Gastrocnemius medialis (tissue), 4 donors: Measurements from ENCODE around the gene ZNF836. TPM values are rescaled to one million over a fixed set of nuclear protein-coding genes. Genes with fewer than 3 reads are reported as not detected.

Source experiments
- ATAC-seq, 2 donors: fragments of 150-250 bp; one replicate each; pipeline ENCODE4 v1.9.1; 2016
- DNase-seq, 2 donors: peaks; one replicate each; pipeline ENCODE4 v3.0.0-alpha.2; 2019
- H3K27ac ChIP-seq, 4 donors: fragments of 200-600 bp; sonication (generic); 1 replicate in 1 of 4; 2 replicates in 3 of 4; pipeline ENCODE4 v1.5.1; 2016 to 2018; ENCODE audit warnings: mild to moderate bottlenecking in 2 of 4, moderate library complexity in 1 of 4
- H3K27me3 ChIP-seq, 3 donors: fragments of 200-600 bp; sonication (generic) in 2 of 3; 1 replicate in 1 of 3; 2 replicates in 2 of 3; pipeline versions ENCODE4 v1.5.1 to v1.6.0; 2016 to 2019; ENCODE audit warnings: mild to moderate bottlenecking in 1 of 3, moderate library complexity in 1 of 3
- H3K36me3 ChIP-seq, 2 donors: fragments of 200-600 bp; sonication (generic) in 1 of 2; one replicate each; pipeline ENCODE4 v1.5.1; 2017 to 2018
- H3K4me1 ChIP-seq, 2 donors: fragments of 200-600 bp; sonication (generic) in 1 of 2; one replicate each; pipeline ENCODE4 v1.5.1; 2016 to 2017; ENCODE audit warnings: mild to moderate bottlenecking in 2 of 2
- H3K4me3 ChIP-seq, 4 donors: fragments of 200-600 bp; sonication (generic) in 3 of 4; 1 replicate in 1 of 4; 2 replicates in 3 of 4; pipeline ENCODE4 v1.5.1; 2016 to 2019; ENCODE audit warnings: mild to moderate bottlenecking in 2 of 4
- H3K9me3 ChIP-seq, 3 donors: fragments of 200-600 bp; sonication (generic) in 2 of 3; 1 replicate in 1 of 3; 2 replicates in 2 of 3; pipeline ENCODE4 v1.5.1; 2016 to 2019
- POLR2A ChIP-seq, 2 donors: fragments of 450-650 bp; IDR thresholded peaks; one replicate each; pipeline ENCODE4 v1.6.1; 2017; ENCODE audit warnings: antibody characterized with exemption in 2 of 2, mild to moderate bottlenecking in 2 of 2, moderate library complexity in 2 of 2
- in situ Hi-C, 4 donors: fragments of 200-750 bp; cut with MboI; loops; one replicate each; pipeline versions ENCODE4 v1.15.0 to v1.8.0; 2017; ENCODE audit warnings: low sequenced_read_pairs in 4 of 4
- intact Hi-C: fragments of 100-400 bp; cut with DNase I; formaldehyde crosslinking; loops from one replicate; pipeline ENCODE4 v1.15.1; 2023; ENCODE audit warnings: low total_unique reads
- total RNA-seq, 4 donors: library from RNA; depleted of rRNA; stranded (reverse); fragments of >200 nt; gene quantifications; one replicate each; pipeline versions ENCODE4 v1.1.0 to v1.2.3, GENCODE V29; 2016
- TF ChIP-seq, protein P1 (sequence below), 5 experiments: fragments of 450-650 bp in 3 of 5; fragments of 200-600 bp in 2 of 5; sonication (generic) in 2 of 5; IDR thresholded peaks in 4 of 5; conservative IDR thresholded peaks in 1 of 5; 1 replicate in 4 of 5; 2 replicates in 1 of 5; pipeline ENCODE4 v1.5.1; 2016 to 2019; ENCODE audit warnings: antibody characterized with exemption in 5 of 5, mild to moderate bottlenecking in 3 of 5, moderate library complexity in 3 of 5

ZNF836 gene
- total RNA-seq, 4 donors from 2014 or later: 1.2 to 4.9 (median 2.3) TPM

DNA sequence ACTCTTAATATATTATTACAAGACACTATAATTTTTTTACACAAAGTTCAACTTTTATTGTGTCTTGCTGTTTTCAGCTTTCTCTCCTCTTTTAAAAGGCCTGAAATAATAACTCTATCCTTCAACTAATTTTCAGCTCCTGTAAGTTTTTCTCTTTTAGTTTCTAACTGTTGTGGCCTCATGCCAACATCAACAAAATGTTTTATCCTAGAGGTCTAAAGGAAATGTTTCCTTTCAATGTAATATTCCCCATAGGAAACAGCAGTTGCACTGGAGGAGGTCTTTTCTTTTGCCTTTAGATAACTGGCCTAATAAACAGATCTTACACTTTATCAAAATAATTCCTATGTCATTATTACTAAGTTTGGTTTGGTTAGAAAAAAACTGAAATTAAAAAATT, 23.2 kb downstream of the ZNF836 start:
- Histone ChIP-seq H3K4me1 (no peaks in the 10 kb centered on the region), H3K27me3 (no peaks in the 10 kb centered on the region), H3K27ac (no peak overlapping the region), H3K9me3 (peaks cover 0 to 4% (median 0%) of the 10 kb centered on the region in 3 donors), H3K36me3 (peaks cover 0 to 4% of the 10 kb centered on the region in 2 donors), H3K4me3 (no peak overlapping the region)
- DNase-seq (no peak), ATAC-seq (no peak)
- no peak for TF ChIP-seq POLR2A (IDR thresholded peaks at IDR 0.05)
- TF ChIP-seq, protein P1, sequence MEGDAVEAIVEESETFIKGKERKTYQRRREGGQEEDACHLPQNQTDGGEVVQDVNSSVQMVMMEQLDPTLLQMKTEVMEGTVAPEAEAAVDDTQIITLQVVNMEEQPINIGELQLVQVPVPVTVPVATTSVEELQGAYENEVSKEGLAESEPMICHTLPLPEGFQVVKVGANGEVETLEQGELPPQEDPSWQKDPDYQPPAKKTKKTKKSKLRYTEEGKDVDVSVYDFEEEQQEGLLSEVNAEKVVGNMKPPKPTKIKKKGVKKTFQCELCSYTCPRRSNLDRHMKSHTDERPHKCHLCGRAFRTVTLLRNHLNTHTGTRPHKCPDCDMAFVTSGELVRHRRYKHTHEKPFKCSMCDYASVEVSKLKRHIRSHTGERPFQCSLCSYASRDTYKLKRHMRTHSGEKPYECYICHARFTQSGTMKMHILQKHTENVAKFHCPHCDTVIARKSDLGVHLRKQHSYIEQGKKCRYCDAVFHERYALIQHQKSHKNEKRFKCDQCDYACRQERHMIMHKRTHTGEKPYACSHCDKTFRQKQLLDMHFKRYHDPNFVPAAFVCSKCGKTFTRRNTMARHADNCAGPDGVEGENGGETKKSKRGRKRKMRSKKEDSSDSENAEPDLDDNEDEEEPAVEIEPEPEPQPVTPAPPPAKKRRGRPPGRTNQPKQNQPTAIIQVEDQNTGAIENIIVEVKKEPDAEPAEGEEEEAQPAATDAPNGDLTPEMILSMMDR (IDR thresholded peaks at IDR 0.05 in 4 of 5, conservative IDR thresholded peaks at IDR 0.05 in 1 of 5): no peak
- intact Hi-C loops (no loop called here), in situ Hi-C loops (no loop called here)

GRCh38 chr19:52142001-52142595, 29.3 kb downstream of the ZNF836 start:
- ATAC-seq (no peak), DNase-seq (no peak)
- Histone ChIP-seq H3K9me3 (no peaks in the 10 kb centered on the region), H3K27ac (no peak overlapping the region), H3K4me3 (no peak overlapping the region), H3K27me3 (no peaks in the 10 kb centered on the region), H3K36me3 (no peaks in the 10 kb centered on the region), H3K4me1 (peaks cover 12 to 21% of the 10 kb centered on the region in 2 donors)
- intact Hi-C loops (no loop called here), in situ Hi-C loops (loop anchor here (5.0 kb wide), 2 partner anchors 95 to 100 kb away; no protein-coding TSS in a partner anchor)
- no peak for TF ChIP-seq POLR2A (IDR thresholded peaks at IDR 0.05)
- TF ChIP-seq, protein P1 (IDR thresholded peaks at IDR 0.05 in 4 of 5, conservative IDR thresholded peaks at IDR 0.05 in 1 of 5): no peak

GRCh38 chr19:52141203-52141602, 30.2 kb downstream of the ZNF836 start:
- Histone ChIP-seq H3K4me3 (no peak overlapping the region), H3K9me3 (no peaks in the 10 kb centered on the region), H3K36me3 (no peaks in the 10 kb centered on the region), H3K4me1 (peaks cover 12 to 21% of the 10 kb centered on the region in 2 donors), H3K27ac (peak overlapping the region in 1 of 4 donors; percentile 96), H3K27me3 (no peaks in the 10 kb centered on the region)
- TF ChIP-seq, protein P1 (IDR thresholded peaks at IDR 0.05 in 4 of 5, conservative IDR thresholded peaks at IDR 0.05 in 1 of 5): no peak
- TF ChIP-seq POLR2A (IDR thresholded peaks at IDR 0.05): no peak
- intact Hi-C loops: no loop called here
- DNase-seq: no peak
- ATAC-seq: no peak
- in situ Hi-C loops: loop anchor here (5.0 kb wide), 2 partner anchors 96 to 101 kb away; no protein-coding TSS in a partner anchor

GRCh38 chr19:52140032-52140710, 31.2 kb downstream of the ZNF836 start:
- TF ChIP-seq, protein P1 (IDR thresholded peaks at IDR 0.05 in 4 of 5, conservative IDR thresholded peaks at IDR 0.05 in 1 of 5): no peak
- no peak for TF ChIP-seq POLR2A (IDR thresholded peaks at IDR 0.05)
- in situ Hi-C loops (loop anchor here (5.0 kb wide), 2 partner anchors 97 to 102 kb away; no protein-coding TSS in a partner anchor), intact Hi-C loops (loop anchor here (1.0 kb wide), 1 partner anchor 31 kb away; the partner anchor contains the start of gene ZNF836)
- no peaks in the 10 kb centered on the region for H3K36me3 ChIP-seq
- ATAC-seq (no peak), DNase-seq (no peak)
- H3K27me3 ChIP-seq: no peaks in the 10 kb centered on the region
- no peaks in the 10 kb centered on the region for H3K9me3 ChIP-seq
- H3K27ac ChIP-seq: peak overlapping the region; percentile 88 to 96 (median 93)
- H3K4me1 ChIP-seq: peaks cover 12 to 21% of the 10 kb centered on the region in 2 donors
- H3K4me3 ChIP-seq: peak overlapping the region; percentile 14 to 91 (median 77)
